GM12878 (cell line): ENCODE data around the gene LEFTY1. TPM values are rescaled to one million over a fixed set of nuclear protein-coding genes. Genes with fewer than 3 reads are reported as not detected.

Experiments used
- ATAC-seq: fragments of 200-7000 bp; cut with Tn5 transposase; 3 replicates; pipeline ENCODE4 v1.9.1; 2020; ENCODE audit warnings: mild to moderate bottlenecking, moderate library complexity
- BruUV-seq: library from RNA; stranded (reverse); fragments of 400-500 nt; replicated peaks from 2 replicates; lab custom pipeline; 2021; lab: Mats Ljungman, UMichigan
- CTCF ChIA-PET: fragments of 300-600 bp; sonication (Branson Sonifier 250); formaldehyde crosslinking; extraction: SDS; loops from one replicate; lab custom pipeline; 2021; ENCODE audit warnings: inconsistent platforms; lab: Yijun Ruan, JAX
- POLR2A ChIA-PET: fragments of 350-600 bp; formaldehyde crosslinking; extraction: SDS; loops from one replicate; lab custom pipeline; 2021; ENCODE audit warnings: inconsistent platforms; lab: Charles Lee
- RAD21 ChIA-PET: fragments of 300-600 bp; sonication (Branson Sonifier 250); formaldehyde crosslinking; loops from one replicate; lab custom pipeline; 2023; ENCODE audit warnings: antibody characterized with exemption; ENCODE audit not compliant: unreplicated experiment; lab: Charles Lee
- SMC1A ChIA-PET: fragments of 300-600 bp; sonication (Branson Sonifier 250); formaldehyde crosslinking; loops from one replicate; lab custom pipeline; 2023; ENCODE audit not compliant: unreplicated experiment, uncharacterized antibody; lab: Charles Lee
- DNase-seq: peaks from one replicate; pipeline ENCODE4 v3.0.0-alpha.2; 2011; ENCODE audit warnings: low read depth, low spot score
- FAIRE-seq: peaks from 3 replicates; lab custom pipeline; 2011; peaks lifted over from hg19 to GRCh38; lab: Jason Lieb, UNC
- H2AFZ ChIP-seq: 2 replicates; pipeline ENCODE4 v1.6.0; 2011; ENCODE audit warnings: low read depth, low read length, control low read depth; ENCODE audit not compliant: control insufficient read depth
- H3K27ac ChIP-seq: 2 replicates; pipeline ENCODE4 v1.5.1; 2011; ENCODE audit warnings: control low read depth; ENCODE audit not compliant: control insufficient read depth, insufficient read depth
- H3K27me3 ChIP-seq, 2 experiments: replicated peaks in 1 of 2; 2 replicates each; pipeline versions ENCODE4 v1.6.0 to v1.6.1; 2011; ENCODE audit warnings: low read length in 1 of 2; ENCODE audit not compliant: control insufficient read depth in 2 of 2, insufficient read depth in 2 of 2
- H3K36me3 ChIP-seq, 2 experiments: 2 replicates each; pipeline ENCODE4 v1.5.1; 2011; ENCODE audit warnings: low read length in 1 of 2; ENCODE audit not compliant: control insufficient read depth in 2 of 2, insufficient read depth in 2 of 2
- H3K4me1 ChIP-seq: 2 replicates; pipeline ENCODE4 v1.6.1; 2011; ENCODE audit warnings: mild to moderate bottlenecking, low read length, moderate library complexity, mixed read lengths; ENCODE audit not compliant: control insufficient read depth, insufficient read depth
- H3K4me2 ChIP-seq: 2 replicates; pipeline ENCODE4 v1.6.0; 2011; ENCODE audit warnings: control low read depth; ENCODE audit not compliant: control insufficient read depth, insufficient read depth
- H3K4me3 ChIP-seq: fragments of 200-600 bp; sonication (generic); 2 replicates; pipeline ENCODE4 v1.5.1; 2016
- H3K79me2 ChIP-seq: 2 replicates; pipeline ENCODE4 v1.6.0; 2011; ENCODE audit warnings: low read length; ENCODE audit not compliant: control insufficient read depth, insufficient read depth
- H3K9ac ChIP-seq: 2 replicates; pipeline ENCODE4 v1.8.0; 2011; ENCODE audit warnings: low read length, control low read depth, mixed read lengths; ENCODE audit not compliant: control insufficient read depth, insufficient read depth
- H3K9me3 ChIP-seq: replicated peaks from 3 replicates; pipeline ENCODE4 v1.5.1; 2011; ENCODE audit warnings: mild to moderate bottlenecking, low read length; ENCODE audit not compliant: control insufficient read depth, insufficient read depth
- H4K20me1 ChIP-seq: 2 replicates; pipeline ENCODE4 v1.6.0; 2011; ENCODE audit not compliant: control insufficient read depth, insufficient read depth
- FOS ChIP-seq: IDR thresholded peaks from 3 replicates; pipeline ENCODE4 v1.6.1; 2011; ENCODE audit warnings: borderline replicate concordance; ENCODE audit not compliant: insufficient read length; ENCODE audit errors: extremely low read depth
- HCFC1 ChIP-seq: fragments of 150-350 bp; IDR thresholded peaks from 2 replicates; pipeline ENCODE4 v1.6.1; 2014; ENCODE audit warnings: low read length
- MXI1 ChIP-seq: fragments of 150-350 bp; IDR thresholded peaks from 2 replicates; pipeline ENCODE4 v1.6.1; 2011; ENCODE audit warnings: low read depth, mild to moderate bottlenecking, inconsistent platforms, low read length, improper control_type of control experiment
- MYC ChIP-seq: IDR thresholded peaks from 2 replicates; pipeline ENCODE4 v1.6.1; 2011; ENCODE audit warnings: mild to moderate bottlenecking, low read length, moderate library complexity, inconsistent platforms; ENCODE audit not compliant: insufficient read depth, insufficient replicate concordance, insufficient read length, severe bottlenecking
- PAX8 ChIP-seq: fragments of 450-650 bp; IDR thresholded peaks from 2 replicates; pipeline ENCODE4 v1.6.1; 2017; ENCODE audit warnings: mild to moderate bottlenecking, moderate library complexity
- PML ChIP-seq: IDR thresholded peaks from 2 replicates; pipeline ENCODE4 v1.6.1; 2012; ENCODE audit warnings: low read length, inconsistent platforms
- PRDM15 ChIP-seq: fragments of 450-650 bp; formaldehyde crosslinking; IDR thresholded peaks from 2 replicates; pipeline ENCODE4 v1.4.0; 2020; ENCODE audit warnings: mild to moderate bottlenecking, moderate library complexity
- SMARCA5 ChIP-seq: fragments of 450-650 bp; IDR thresholded peaks from 2 replicates; pipeline ENCODE4 v1.6.1; 2017; ENCODE audit warnings: mild to moderate bottlenecking
- STAT1 ChIP-seq: fragments of 450-650 bp; conservative IDR thresholded peaks from 2 replicates; pipeline ENCODE4 v1.6.1; 2014; ENCODE audit warnings: antibody characterized with exemption, mild to moderate bottlenecking
- SUZ12 ChIP-seq: fragments of 200-600 bp; sonication (generic); IDR thresholded peaks from one replicate; pipeline ENCODE4 v1.6.1; 2018; ENCODE audit warnings: antibody characterized with exemption, mild to moderate bottlenecking; ENCODE audit not compliant: unreplicated experiment
- WGBS: methylation state at CpG from one replicate; pipeline ENCODE4 v1.1.6; 2016; ENCODE audit warnings: low lambda C conversion rate; ENCODE audit not compliant: insufficient replicate concordance, insufficient coverage; ENCODE audit errors: missing lambda C conversion rate; 5-methylcytosine and 5-hydroxymethylcytosine counted together
- in situ Hi-C: fragments of 300-500 bp; cut with MboI; formaldehyde crosslinking; loops from 9 replicates; pipeline ENCODE4 v1.14.3; 2018; ENCODE audit warnings: mixed read lengths
- intact Hi-C: fragments of 100-400 bp; cut with micrococcal nuclease; formaldehyde crosslinking; loops from one replicate; pipeline ENCODE4 v1.14.2; 2022; ENCODE audit not compliant: unreplicated experiment
- polyA plus RNA-seq, 11 experiments: library from polyadenylated mRNA; depleted of rRNA in 4 of 11; unstranded in 6 of 11; stranded (reverse) in 5 of 11; fragments of >200 nt; fragmentation: Nextera tagmentation in 4 of 11; fragmentation: Illumina TruSeq in 1 of 11; extraction: Ambion mirVana in 4 of 11; extraction: Trizol in 1 of 11; gene quantifications; 1 replicate in 1 of 11; 2 replicates in 10 of 11; pipeline versions ENCODE4 v1.2.1 to v1.2.3, GENCODE V29; 2011 to 2016; ENCODE audit warnings: inconsistent platforms in 2 of 11, missing spikeins in 2 of 11, low read depth in 1 of 11
- total RNA-seq, 4 experiments: library from RNA; depleted of rRNA in 3 of 4; stranded (reverse); fragments of >200 nt in 3 of 4; fragmentation: Illumina TruSeq in 1 of 4; extraction: Trizol in 1 of 4; gene quantifications; 2 replicates each; pipeline versions ENCODE4 v1.2.1 to v1.2.3, GENCODE V29; 2013 to 2021

LEFTY1 gene
- total and polyA plus RNA-seq, 10 of the 15 experiments (the other 5 are each of a cell fraction or from before 2014, with no cell fraction given): 0.06 TPM; not detected in 8

GRCh38 chr1:225850370-225850769 lies 38.6 kb downstream of the LEFTY1 start:
- peaks cover 2 to 21% of the 10 kb centered on the region in 2 experiments; a peak in 3 of 4 replicates for H3K36me3 ChIP-seq
- intact Hi-C loops (loop anchor here (5.0 kb wide), 1 partner anchor 62 kb away; no protein-coding TSS in a partner anchor), in situ Hi-C loops (no loop called here)
- POLR2A ChIA-PET: interaction anchor here (0.5 kb wide), 1 partner anchor 8 kb away, joined by 3 read pairs; no protein-coding TSS in a partner anchor
- RAD21 ChIA-PET: interaction anchor here (1.6 to 2.9 kb wide), 2 partner anchors 32 to 72 kb away, joined by 3 to 13 read pairs; partner anchors contain the start of gene TMEM63A
- no peak overlapping the region for H2AFZ ChIP-seq
- CTCF ChIA-PET: interaction anchor here (0.7 to 1.9 kb wide), 4 partner anchors 32 to 73 kb away, joined by 3 to 5 read pairs (median 4); partner anchors contain the start of genes SRP9 and TMEM63A
- SMC1A ChIA-PET: interaction anchor here (0.6 to 3.2 kb wide), 4 partner anchors 32 to 336 kb away, joined by 3 to 9 read pairs (median 6); partner anchors contain the start of genes SRP9 and TMEM63A
- H3K9ac ChIP-seq: no peak overlapping the region
- H3K27ac ChIP-seq: no peak overlapping the region
- no peaks in the 10 kb centered on the region for H3K9me3 ChIP-seq
- no peaks in the 10 kb centered on the region for H3K27me3 ChIP-seq
- H4K20me1 ChIP-seq: no peaks in the 10 kb centered on the region
- 99% methylated on average over 7 of the region's 7 CpGs for WGBS
- BruUV-seq: no TSS peak
- no peak for ATAC-seq
- H3K79me2 ChIP-seq: no peaks in the 10 kb centered on the region
- H3K4me1 ChIP-seq: peaks cover 53% of the 10 kb centered on the region
- TF ChIP-seq PAX8 (no peak), HCFC1 (no peak), PML (no peak), MYC (no peak), MXI1 (no peak), STAT1 (no peak), PRDM15 (CRISPR knock-in tag) (no peak), SUZ12 (no peak), FOS (no peak), SMARCA5 (no peak)
- TF ChIP-seq, all 136 proteins: peak for 0
- DNase-seq (no peak), FAIRE-seq (no peak)
- Histone ChIP-seq H3K4me3 (no peak overlapping the region), H3K4me2 (no peak overlapping the region)
